HG02885 (cell line): ENCODE results near the gene PTDSS2.
A peak's percentile ranks its signal among the peaks of the same experiment; 100 is the strongest.

Experiments used
- ATAC-seq: cut with Tn5 transposase; IDR thresholded peaks from one replicate; pipeline ENCODE4 v1.9.1; 2021; ENCODE audit warnings: mild to moderate bottlenecking; ENCODE audit not compliant: unreplicated experiment, poor library complexity

PTDSS2 gene

GRCh38 chr11:520428-521176 lies 70.5 kb downstream of the PTDSS2 start:
- no peak for ATAC-seq

- no peak for ATAC-seq
Measured at GRCh38 chr11:521177-521688, 71.2 kb downstream of the PTDSS2 start.

GRCh38 chr11:526192-526591 lies 76.1 kb downstream of the PTDSS2 start:
- no peak for ATAC-seq

- no peak for ATAC-seq
Measured at GRCh38 chr11:528166-528814, 78.2 kb downstream of the PTDSS2 start.

GRCh38 chr11:528815-529727 lies 79.0 kb downstream of the PTDSS2 start:
- no peak for ATAC-seq

- no peak for ATAC-seq
Measured at GRCh38 chr11:529728-530411, 79.8 kb downstream of the PTDSS2 start.

GRCh38 chr11:530960-531831 lies 81.1 kb downstream of the PTDSS2 start:
- no peak for ATAC-seq

GRCh38 chr11:531919-532526 lies 81.9 kb downstream of the PTDSS2 start:
- no peak for ATAC-seq

GRCh38 chr11:532527-532985 lies 82.5 kb downstream of the PTDSS2 start:
- no peak for ATAC-seq

GRCh38 chr11:532986-533585 lies 83.0 kb downstream of the PTDSS2 start:
- ATAC-seq, result no peak

- ATAC-seq, result no peak
Measured at GRCh38 chr11:533586-534395, 83.7 kb downstream of the PTDSS2 start.

GRCh38 chr11:534396-535209 lies 84.5 kb downstream of the PTDSS2 start:
- ATAC-seq, result peak; percentile 0

- peak; percentile 15 for ATAC-seq
Measured at GRCh38 chr11:535210-535518, 85.1 kb downstream of the PTDSS2 start.

GRCh38 chr11:535519-536454 lies 85.7 kb downstream of the PTDSS2 start, which contains the start of gene HRAS:
HRAS (minus strand) TSS chr11:535576.
- peak; percentile 75 for ATAC-seq

- ATAC-seq, result peak; percentile 49
Measured at GRCh38 chr11:536841-537621, 87.0 kb downstream of the PTDSS2 start, which contains the start of gene LRRC56. LRRC56 (plus strand) TSS chr11:537527; CDS start chr11:540685, 3,158 bp downstream.
